Measurements from ENCODE around the gene CCDC142.
A peak's percentile ranks its signal among the peaks of the same experiment; 100 is the strongest.

The CCDC142 gene, protein sequence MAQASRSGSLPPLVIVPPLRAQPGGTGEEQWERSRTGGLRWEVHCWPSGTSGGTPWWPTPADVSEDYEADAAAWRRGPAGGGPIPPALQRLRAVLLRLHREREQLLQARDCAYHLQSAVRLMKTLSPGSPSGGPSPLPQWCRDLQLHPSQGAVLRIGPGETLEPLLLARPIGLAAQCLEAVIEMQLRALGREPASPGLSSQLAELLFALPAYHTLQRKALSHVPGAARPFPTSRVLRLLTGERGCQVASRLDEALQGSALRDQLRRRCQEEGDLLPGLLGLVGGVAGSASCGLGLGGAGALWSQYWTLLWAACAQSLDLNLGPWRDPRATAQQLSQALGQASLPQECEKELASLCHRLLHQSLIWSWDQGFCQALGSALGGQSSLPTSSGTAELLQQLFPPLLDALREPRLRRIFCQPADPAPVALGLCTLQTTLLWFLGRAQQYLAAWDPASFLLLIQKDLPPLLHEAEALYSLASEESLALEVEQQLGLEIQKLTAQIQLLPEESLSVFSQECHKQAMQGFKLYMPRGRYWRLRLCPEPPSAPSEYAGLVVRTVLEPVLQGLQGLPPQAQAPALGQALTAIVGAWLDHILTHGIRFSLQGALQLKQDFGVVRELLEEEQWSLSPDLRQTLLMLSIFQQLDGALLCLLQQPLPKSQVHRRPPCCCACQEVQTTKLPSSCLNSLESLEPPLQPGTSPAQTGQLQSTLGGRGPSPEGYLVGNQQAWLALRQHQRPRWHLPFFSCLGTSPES

DNA sequence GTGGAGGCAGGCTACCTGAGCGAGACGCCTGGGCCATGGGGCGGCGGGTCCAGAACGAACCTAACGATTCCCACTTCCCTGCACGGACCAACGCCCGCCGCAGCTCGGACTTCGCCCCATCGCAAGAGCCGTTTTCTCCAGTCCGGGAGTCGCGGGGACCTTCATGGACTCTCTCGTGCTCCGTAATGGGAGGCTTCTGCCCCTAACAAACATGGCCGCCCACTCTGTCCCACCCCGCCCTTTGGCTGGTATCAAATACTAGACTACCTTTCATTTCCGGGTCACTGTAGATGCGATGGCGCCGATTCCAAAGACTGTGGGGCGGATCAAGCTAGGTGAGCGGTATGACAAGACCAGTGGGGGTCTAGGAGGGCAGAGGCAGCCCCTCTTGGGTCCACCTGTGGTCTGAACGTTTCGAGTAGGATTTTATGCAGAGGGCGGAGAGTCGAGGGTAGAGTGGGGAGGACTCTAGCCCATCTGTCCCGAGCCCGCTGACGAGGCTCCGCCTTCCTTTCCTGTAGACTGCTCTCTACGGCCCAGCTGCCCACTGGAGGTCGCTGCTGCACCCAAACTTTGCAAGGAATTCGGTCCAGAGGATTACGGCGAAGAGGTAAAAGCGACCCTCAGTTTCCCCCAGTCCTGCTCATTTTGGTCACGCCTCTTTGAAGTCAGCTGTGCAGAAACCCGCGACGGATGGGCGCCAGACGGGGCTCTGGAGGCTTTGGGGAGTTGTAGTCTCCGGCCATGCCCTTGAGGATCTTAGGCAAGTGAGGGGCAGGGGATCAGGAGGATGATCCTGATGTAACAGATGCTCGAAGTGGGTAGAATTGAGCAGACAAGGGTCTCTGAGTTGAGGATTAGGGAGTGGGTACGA, at the start of gene CCDC142, which contains the start of gene TTC31:
CCDC142 (minus strand) TSS at position 198 of the 874 bp plus-strand sequence; CDS start at position 37, 161 bp downstream.
TTC31 (plus strand) TSS at position 281 of the 874 bp plus-strand sequence; CDS start at position 296, 15 bp downstream.
- TF ChIP-seq POLR2A (IDR thresholded peaks at IDR 0.05; ENCODE audit: low read length), result peak; percentile 80
- TF ChIP-seq GATA1 (IDR thresholded peaks at IDR 0.05; ENCODE audit: low read depth, low read length), result no peak
- peak; percentile 96 to 97 for DNase-seq

DNA sequence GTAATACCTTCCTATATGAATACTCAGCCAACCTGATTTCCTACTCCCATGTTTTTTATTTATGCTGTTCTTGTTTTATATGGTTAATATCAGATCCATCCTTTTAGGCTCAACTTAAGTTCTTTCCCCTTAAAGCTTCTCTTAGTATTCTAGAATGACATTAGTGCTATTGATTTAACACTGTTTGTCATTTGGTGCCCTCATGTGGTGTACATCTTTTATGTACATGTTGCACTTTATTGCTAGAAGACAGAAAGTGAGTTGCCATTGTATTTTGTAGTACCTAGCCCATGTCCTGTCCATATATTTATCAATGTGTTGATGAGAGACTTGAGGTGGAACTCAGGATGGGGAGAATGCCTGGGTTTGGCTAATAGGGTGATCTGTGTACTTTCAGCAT, 49.4 kb upstream of the CCDC142 start:
- DNase-seq, result peak; percentile 70 to 81
- TF ChIP-seq GATA1 (IDR thresholded peaks at IDR 0.05; ENCODE audit: low read depth, low read length), result no peak
- TF ChIP-seq POLR2A (IDR thresholded peaks at IDR 0.05; ENCODE audit: low read length), result no peak

DNA sequence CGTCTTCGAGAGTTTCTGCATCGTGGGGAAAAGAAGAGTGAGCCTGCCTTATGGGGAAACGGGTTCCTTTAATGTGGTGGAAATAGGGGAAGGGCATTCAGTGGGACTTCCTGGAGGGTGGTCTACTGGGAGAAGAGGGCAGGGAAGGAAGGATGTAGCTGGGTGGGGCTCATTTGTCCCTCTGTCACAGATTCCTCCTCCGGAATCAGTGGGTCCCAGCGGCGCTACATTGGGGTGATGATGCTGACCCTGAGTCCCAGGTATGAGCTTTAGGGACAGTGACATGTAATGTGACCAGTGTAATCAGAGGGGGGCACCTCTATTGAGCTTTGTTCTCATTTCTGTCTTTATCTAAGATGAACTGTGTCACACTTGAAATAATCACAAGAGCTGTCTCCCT, 48.9 kb upstream of the CCDC142 start:
- DNase-seq, result no peak
- TF ChIP-seq GATA1 (IDR thresholded peaks at IDR 0.05; ENCODE audit: low read depth, low read length) (no peak), POLR2A (IDR thresholded peaks at IDR 0.05; ENCODE audit: low read length) (no peak)

DNA sequence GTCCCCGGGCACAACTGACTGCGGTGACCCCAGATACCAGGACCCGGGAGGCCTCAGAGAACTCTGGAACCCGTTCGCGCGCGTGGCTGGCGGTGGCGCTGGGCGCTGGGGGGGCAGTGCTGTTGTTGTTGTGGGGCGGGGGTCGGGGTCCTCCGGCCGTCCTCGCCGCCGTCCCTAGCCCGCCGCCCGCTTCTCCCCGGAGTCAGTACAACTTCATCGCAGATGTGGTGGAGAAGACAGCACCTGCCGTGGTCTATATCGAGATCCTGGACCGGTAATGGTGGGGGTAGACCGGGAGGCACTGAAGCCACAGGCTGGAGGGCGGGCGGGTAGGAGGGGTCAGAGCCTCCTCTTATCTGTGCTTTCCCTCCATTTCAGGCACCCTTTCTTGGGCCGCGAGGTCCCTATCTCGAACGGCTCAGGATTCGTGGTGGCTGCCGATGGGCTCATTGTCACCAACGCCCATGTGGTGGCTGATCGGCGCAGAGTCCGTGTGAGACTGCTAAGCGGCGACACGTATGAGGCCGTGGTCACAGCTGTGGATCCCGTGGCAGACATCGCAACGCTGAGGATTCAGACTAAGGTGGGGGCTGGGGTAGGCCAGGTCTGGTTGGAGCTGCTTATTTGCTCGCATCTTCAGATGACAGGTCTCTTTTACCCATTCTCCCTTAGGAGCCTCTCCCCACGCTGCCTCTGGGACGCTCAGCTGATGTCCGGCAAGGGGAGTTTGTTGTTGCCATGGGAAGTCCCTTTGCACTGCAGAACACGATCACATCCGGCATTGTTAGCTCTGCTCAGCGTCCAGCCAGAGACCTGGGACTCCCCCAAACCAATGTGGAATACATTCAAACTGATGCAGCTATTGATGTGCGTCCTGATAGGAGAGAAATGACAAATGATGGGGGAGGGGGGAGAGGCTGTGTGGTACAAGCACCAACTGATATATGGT, 47.7 kb upstream of the CCDC142 start:
- TF ChIP-seq GATA1 (IDR thresholded peaks at IDR 0.05; ENCODE audit: low read depth, low read length), result peak; percentile 63
- peak; percentile 89 for TF ChIP-seq POLR2A (IDR thresholded peaks at IDR 0.05; ENCODE audit: low read length)
- peak; percentile 97 to 99 for DNase-seq

DNA sequence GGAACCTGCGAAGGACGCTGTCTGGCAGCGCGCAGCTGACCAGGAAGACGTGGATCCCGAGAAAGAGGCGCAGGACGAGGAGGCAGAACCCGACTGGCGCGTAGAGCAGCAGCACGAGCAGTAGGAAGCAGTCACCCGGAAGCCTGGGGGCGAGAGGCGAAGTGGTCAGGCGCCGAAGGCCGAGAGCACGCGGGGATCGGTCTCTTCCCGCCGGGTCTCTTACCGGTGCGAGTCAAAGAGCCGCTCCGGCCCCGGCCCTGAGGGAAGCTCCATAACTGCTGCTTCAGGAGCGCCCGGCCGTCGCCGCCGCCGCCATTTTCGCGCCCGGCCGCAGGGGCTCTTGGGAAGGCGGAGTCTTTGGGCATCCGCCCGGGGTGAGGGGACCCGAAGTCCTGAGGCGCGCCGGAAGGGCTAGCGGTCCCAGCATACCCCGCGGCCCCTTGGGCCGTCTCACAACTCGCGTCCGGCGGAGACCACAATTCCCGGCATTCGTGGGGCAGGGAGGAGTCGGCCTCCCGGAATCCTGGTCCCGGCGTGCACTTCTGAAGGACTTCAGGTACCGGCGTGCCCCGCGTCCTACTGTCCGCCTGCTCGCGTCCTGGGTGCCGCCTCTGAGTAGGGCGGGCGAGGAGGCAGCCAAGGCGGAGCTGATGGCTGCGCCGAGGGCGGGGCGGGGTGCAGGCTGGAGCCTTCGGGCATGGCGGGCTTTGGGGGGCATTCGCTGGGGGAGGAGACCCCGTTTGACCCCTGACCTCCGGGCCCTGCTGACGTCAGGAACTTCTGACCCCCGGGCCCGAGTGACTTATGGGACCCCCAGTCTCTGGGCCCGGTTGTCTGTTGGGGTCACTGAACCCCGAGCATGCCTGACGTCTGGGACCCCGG, 46.8 kb upstream of the CCDC142 start, which contains the start of the genes AUP1 and HTRA2:
AUP1 (minus strand) TSS at position 350 of the 882 bp plus-strand sequence; CDS start at position 273, 77 bp downstream.
HTRA2 (plus strand) TSS at position 577 of the 882 bp plus-strand sequence; CDS start at position 651, 74 bp downstream.
- peak; percentile 95 for TF ChIP-seq POLR2A (IDR thresholded peaks at IDR 0.05; ENCODE audit: low read length)
- TF ChIP-seq GATA1 (IDR thresholded peaks at IDR 0.05; ENCODE audit: low read depth, low read length), result no peak

DNA sequence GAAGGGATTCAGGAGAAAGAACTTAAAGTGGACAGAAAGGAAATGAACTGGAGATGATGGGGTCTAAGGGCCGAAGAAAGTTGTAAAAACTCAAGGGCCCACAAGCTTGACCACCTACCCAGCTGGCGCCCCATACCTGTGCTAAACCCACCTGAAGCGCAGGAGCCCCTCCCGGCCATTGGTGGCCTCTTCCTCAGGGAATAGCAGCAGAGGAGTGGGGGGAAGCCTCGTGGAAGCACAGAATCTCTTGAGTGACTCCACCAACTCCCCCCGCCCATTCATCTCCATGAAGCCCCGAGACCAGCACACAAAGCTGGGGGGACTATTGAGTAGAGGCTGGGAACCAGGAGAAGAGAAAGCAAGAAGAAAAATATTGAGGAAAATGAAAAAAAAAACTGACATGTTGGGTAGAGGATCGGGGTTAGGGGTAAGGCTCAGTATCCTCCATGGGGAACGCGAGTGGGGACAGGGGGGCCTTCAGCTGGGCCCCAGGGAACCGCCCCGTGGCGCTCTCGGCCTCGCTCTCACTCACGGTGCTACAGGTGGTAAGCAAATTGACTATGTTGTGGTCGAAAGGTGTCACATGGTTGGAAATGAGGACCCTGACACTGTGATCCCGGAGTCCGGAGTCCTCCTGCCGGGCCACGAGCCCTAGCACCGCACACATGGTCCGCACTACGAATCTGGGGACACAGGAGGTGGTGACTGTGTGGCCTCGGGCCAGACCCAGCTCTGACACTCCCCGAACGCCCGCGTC, 46.0 kb upstream of the CCDC142 start:
- DNase-seq, result no peak
- no peak for TF ChIP-seq POLR2A (IDR thresholded peaks at IDR 0.05; ENCODE audit: low read length)
- TF ChIP-seq GATA1 (IDR thresholded peaks at IDR 0.05; ENCODE audit: low read depth, low read length), result no peak

More for the DNA sequence above, 46.8 kb upstream of the CCDC142 start, which contains the start of the genes AUP1 and HTRA2:
- DNase-seq, result peak; percentile 98 to 99

DNA sequence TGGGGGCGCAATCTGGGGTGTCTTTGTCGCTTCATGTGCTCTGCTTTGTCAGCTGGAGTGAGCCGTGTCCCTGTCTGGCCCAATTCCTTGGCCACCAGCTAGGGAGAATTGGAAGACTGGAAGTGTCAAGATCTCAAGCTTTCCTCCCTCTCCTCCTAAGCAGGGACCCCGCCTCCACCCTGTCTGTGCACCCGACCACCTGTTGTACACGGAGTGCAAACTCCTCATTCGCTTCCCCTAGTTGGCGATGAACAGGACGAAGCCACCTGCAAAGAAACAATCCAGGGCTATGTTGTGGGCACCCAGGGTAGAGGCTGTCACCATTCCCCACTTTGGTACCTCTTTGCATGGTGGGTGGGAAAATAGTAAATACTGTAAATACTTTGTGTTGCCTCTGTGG, 44.9 kb upstream of the CCDC142 start:
- TF ChIP-seq GATA1 (IDR thresholded peaks at IDR 0.05; ENCODE audit: low read depth, low read length) (no peak), POLR2A (IDR thresholded peaks at IDR 0.05; ENCODE audit: low read length) (no peak)
- DNase-seq, result no peak

DNA sequence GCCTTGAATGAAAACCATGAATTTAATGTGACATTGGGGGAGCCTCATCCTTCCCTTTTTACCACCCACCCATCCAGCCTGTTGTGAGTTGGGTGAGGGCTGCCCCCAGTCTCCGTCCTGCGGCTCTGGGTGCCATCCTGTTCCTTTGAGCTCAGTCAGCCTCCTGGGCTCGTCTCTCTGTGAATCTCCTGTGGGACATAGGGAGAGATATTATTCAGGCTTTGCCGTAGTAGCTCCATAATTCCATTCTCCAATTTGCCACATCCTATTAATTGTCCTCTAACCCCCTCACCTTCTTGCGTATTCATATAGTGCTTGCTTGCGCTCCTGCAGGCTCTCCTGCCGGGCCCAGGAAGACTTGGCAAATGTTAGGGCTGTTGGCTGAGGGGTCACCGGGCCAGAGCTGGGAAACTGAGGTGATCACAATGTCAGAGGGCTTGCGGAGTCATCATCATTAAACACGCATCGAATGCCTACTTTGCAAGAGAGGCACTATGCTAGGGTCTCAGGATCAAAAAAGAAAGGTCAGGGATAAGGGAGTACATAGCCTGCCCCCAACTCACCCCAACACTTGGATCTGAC, 43.9 kb upstream of the CCDC142 start:
- TF ChIP-seq GATA1 (IDR thresholded peaks at IDR 0.05; ENCODE audit: low read depth, low read length), result no peak
- no peak for DNase-seq

DNA sequence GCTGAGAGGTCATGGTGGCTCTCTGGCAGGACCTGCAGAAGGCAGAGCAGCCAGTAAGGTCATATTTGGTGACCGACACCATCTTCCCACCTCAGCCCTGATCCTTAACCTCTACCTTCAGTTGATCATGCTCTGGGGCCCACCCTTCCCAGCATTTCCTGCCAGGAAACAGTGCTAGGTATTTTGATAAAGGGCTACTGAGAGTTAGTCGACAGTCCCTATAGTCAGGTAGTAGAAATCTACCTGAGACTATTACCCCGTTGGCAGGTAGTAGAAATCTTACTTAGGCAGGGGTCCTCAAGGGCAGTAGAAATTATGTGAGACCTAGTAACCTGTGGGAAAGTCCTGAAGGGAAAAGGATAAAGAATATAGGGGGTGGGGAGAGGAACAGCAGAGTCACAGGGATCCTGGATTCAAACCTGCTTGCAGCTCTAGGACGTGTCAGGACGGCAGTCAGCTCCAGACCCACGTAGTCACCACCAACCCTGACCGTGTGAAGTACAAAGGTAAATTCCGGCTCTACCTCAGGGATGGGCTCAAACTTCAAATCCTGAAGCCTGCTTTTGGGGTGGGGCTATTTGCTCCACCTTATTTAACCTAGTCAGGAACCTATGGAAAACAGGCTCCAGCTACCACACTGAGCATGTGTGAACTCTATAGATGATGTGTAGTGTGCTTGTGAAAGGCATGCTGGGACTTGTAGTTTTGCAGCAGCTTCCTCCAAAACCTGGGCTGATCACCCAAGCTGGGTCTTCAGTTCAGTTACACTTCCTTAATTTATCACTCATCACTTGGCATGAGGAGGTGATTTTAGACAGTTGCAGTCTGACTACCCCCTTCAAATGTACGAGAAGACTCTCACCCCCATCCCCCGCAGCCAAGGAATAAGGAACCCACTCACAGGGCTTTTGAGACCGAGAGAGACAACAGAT, 43.2 kb upstream of the CCDC142 start, which contains the start of gene DQX1:
DQX1 (minus strand) TSS at position 515 of the 932 bp plus-strand sequence; CDS start at position 13, 502 bp downstream.
- DNase-seq, result peak; percentile 55 to 58
- TF ChIP-seq GATA1 (IDR thresholded peaks at IDR 0.05; ENCODE audit: low read depth, low read length) (no peak), POLR2A (IDR thresholded peaks at IDR 0.05; ENCODE audit: low read length) (no peak)
